ENCODE results near the gene ZNF2.

The ZNF2 gene

DNA sequence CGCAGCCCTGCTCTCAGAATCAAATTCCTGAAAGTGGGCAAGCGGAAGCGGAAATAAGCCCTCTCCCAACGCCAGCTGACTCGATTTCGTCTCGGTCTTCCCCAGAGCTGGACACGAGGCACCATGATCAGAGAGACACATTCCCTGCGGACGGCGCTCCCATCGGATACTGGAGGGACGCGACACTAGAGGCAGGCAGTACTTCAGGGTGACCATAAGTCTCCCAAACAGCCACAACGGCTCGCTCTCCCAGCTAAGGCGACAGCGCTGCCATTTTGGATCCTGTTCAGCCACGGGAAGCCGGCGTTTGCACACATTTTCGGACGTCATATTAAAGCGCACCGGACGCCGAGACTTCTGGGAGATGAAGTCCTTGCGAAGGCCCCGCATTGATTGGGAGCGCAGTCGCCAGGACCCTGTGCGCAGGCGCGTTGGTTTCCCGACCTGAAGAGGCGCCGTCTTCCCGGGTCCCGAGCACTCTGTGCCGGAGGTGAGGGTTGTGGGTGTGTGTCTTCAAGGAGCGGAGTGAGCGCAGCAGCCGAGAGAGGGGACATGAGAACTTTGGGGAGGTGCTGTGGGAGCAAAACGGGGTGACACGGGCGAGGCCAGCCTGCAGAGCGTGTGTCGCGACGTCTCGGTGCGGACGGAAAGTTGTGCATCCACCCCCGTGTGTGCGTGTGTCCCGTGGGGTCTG, at the start of gene ZNF2:
Gene ZNF2 (plus strand): TSS at position 439 of the 694 bp plus-strand sequence. CDS start 10,418 bp downstream, outside the sequence.
- DNase-seq (ENCODE audit: low spot score), result peak; percentile 95

DNA sequence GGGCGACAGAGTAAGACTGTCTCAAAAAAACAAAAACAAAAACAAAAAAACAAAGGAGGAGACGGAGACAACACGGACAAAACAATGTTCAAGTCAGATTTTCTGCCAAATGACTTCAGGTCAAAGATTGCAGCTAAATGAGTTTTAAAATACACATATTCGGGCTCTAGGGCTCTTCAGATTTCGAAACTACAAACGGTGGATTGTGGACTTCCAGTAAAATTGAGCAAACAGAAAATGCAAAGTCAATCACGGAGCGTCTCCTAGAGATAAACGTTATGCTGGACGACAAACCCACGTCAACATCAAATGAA, 44.6 kb upstream of the ZNF2 start:
- peak; percentile 3 for DNase-seq (ENCODE audit: low spot score)

DNA sequence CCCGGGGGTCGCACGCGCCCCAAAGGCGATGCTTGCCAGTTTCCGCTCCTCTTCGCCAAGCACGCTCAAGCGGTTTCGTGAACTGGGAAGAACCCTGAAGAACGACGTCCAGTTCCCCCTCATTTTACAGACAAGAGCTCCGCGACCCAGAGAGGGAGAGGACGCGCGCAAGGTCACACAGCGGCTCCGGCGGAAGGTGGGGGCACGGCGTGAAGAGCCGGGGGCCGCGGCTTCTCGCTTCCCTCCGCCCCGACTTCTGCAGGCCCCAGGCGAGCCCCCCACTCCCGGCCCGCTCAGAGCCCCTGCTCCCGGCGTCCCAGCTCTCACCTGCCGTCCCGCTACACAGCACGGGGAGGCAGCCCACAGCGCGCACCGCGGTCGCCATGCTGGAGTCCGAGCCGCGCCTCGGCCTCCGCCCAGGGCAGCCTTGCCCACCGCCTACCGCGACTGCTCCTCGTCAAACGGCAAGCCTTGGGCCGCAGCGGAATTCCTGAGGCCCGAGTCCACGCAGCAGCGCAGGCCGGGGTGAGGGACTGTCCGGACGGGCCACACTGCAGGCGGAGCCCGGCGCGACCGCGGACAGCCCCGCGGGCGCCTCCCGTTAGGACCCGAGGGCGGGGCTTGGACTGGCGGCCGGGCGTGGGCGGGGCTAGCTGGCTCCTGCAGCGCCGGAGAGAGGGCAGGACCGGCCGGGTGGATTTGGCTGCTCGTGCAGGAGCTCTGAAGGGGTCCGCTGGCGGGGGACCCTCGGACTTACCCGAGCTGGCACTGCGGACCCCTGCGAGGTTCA, 44.0 kb upstream of the ZNF2 start, which contains the start of gene MRPS5:
Gene MRPS5 (minus strand): TSS at position 402 of the 790 bp plus-strand sequence. CDS start 17 bp downstream, at position 385.
- peak; percentile 55 for DNase-seq (ENCODE audit: low spot score)

DNA sequence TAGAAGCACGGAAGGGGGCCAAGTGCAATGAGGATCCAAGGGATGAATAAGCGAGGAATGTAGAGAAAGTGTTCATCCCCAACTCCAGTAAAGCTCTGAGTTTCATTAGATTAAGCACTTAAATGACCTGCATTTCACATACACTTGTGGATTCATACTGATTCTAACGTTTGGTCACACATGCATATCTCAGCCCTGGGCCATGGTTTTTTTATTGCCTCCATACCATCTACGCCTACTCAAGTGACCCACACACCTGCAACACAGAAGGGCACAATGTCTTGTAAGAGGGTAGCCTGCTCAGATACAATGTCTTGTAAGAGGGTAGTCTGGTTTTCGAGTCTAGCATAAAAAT, 43.4 kb upstream of the ZNF2 start:
- no peak for DNase-seq (ENCODE audit: low spot score)

DNA sequence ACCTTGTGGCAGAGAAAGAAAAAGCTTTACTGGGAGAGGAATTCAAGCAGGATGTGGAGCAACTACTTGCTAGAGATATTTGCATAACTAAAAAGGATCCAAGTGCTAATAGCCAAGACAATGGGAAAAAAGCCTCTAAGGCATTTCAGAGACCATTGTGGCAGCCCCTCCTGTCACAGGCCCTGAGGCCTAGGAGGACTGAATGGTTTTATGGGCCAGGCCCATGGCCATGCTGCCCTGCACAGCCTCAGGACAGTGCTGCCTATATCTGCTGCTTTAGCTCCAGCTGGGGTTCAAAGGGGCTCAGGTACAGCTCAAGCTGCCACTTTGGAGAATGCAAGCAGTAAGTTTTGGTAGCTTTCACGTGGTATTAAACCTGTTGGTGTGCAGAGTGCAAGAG, 26.9 kb upstream of the ZNF2 start:
- DNase-seq (ENCODE audit: low spot score), result no peak

DNA sequence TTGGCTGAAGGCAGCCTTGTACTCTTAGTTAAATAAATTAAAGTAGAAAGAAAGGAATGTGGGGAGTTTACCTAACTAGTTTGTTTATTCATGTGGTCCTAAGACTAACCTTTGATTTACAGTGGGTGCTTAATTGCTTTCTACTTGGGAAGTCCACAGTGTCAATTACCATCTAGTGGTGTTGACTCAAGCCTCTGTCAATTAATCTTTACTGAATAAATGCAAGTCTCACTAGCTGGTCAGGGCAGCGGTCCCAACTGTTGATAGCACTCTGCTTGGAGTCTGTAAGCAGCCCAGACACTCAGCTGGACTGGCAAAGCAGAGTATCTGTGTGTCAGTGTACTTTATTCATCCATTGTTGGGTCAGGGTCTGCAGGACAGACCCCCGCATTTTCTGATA, 21.8 kb upstream of the ZNF2 start:
- DNase-seq (ENCODE audit: low spot score), result no peak

DNA sequence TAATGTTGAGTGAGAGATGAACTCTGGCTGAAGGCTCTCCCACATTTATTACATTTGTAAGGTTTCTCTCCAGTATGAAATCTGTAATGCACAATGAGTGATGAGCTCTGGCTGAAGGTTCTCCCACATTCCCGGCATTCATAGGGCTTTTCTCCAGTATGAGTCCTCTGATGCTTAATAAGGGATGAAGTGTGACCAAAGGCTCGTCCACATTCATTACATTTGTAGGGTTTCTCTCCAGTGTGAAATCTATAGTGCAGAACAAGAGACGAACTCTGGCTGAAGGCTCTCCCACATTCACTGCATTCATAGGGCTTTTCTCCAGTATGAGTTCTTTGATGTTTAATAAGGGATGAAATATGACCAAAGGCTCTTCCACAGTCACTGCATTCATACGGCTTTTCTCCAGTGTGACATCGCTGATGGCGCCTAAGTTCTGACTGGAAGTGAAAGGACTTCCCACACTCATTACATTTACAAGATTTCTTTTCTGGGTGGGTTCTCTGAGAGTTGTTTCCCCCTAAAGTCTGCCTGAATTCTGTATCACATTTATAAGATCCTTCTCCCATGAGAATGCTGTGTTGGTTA, 16.1 kb upstream of the ZNF2 start:
- DNase-seq (ENCODE audit: low spot score), result no peak

DNA sequence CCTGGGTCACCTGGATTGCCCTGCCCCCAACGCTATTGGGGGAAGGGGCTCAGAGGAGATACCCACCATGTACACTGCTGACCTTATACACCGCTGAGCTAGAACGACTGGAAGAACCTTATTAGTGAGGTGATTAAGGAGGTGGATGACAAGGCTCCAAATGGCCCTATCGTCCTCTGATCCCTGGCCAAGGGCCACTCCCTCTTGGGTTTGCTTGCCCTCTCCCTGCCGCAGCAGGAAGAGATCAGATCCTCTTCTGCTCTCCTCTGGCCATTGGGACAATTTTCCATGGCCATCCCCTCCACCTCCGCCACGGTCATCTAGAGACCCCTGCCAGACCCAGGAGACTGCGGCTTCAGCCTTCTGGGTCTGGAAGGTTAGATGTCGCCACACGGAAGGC, 7.2 kb upstream of the ZNF2 start:
- no peak for DNase-seq (ENCODE audit: low spot score)

DNA sequence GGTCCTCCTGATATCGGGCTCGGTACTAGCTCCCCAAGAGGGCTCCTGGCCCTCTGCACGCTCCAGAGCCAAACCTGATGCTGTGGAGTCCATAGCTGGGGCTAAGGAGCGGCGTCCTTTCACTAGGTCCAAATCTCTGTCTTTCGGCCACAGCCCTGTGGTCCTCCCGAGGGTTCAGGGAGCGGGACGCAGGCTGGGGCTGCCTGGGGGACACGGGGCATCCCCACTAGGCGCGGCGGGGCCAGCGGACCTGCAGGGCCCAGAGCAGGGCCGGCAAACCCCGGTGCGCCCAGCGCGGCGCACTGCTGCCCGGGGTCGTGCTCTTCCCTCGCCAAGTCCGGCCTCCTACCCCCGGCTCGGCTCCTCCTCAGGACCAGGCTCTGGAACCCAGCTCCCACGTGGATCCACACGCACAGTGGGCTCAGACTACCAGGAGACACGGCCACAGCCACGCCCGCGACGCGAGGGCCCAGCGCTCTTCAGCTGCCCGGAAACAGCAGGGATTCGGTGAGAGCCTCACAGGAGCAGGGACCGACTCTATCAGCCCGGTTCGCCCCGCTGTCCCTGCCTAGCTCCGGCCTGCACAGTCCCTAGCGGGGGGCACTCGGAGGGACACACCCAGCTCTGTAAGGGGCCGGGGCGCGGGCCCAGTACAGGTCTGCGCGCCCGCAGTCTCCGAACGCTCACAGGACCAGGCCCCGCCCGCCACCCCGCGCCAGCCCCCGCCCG, 6.6 kb upstream of the ZNF2 start:
- DNase-seq (ENCODE audit: low spot score), result peak; percentile 29

DNA sequence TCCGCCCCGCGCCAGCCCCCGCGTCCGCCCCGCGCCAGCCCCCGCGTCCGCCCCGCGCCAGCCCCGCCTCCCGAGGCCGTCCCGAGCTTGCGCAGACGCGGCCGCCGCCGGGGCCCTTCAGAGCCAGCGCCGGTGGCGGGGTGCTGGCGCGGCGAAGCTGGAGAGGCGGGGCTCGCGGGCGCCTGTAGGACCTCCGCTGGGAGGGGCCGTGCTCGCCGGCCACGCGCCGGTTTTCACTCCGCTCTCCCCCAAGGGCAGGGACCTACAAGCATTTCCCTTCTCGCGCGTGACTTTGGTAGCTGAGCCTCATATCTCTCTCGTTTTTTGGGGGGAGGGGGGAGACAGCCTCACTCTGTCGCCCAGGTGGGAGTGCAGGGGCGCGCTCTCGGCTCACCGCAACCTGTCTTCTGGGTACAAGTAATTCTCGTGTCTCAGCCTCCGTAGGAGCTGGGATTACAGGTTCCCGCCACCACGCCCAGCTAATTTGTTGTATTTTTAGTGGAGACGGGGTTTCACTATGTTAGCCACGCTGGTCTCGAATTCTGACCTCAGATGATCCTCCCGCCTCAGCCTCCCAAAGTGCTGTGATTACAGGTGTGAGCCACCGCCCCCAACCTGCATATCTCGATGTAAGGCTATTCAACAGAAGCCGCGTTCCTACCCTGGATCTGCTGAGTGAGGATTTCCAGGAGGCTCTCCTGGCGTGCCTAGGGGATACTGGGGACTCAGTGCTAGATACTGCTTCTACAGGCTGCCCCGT, 5.7 kb upstream of the ZNF2 start, which contains the start of gene ZNF514:
Gene ZNF514 (minus strand): TSS at position 159 of the 760 bp plus-strand sequence. CDS start 6,595 bp downstream, outside the sequence.
- peak; percentile 53 for DNase-seq (ENCODE audit: low spot score)

DNA sequence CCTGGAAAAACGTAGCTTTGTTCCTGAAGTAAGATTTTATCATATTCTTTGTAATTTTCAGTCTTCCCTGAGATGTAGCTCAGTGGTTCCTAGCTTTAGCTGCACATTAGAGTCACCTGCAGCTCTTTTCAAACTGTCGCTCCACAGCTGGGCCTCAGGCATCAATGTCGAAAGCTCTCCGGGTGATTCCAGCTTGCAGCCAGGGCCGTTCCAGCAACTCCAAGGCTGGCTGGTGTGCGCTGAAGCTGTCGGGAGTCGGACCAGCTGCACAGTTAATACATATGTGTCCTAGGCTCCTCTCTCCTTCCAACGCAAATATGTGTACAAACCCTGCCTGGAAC, 609 bp upstream of the ZNF2 start:
- DNase-seq (ENCODE audit: low spot score), result no peak

DNA sequence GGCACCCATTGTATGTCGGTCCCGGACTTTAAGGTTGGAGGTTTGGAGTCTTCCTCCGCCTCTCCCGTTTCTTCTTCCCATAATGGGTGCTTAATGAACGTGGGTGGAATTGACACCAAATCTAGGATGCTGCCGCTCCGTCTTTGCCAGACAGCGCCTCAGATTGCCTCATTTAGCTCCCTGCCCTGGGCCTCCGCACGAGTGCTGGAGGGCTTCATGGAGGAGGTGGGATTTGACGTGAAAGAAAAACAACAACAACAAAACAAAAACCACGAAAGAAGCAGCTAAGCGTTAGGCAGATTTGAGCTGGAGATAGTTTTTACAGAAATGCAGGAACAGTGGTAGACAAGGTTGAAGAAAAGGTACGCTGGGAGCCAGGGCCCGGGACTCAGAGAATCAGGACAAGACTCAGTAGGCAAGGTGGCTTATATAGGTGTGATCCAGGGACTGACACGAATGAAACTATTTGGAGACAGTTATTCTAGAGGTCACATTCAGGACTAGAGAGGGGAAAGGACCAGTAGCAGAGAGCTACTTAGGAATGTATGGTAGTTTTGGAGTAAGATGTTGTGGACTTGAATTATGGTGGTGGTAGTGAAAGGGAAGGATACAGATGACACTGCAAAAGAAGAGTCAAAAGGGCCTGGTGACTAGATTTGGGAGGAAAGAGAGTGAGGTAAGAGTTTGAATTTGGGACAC, 605 bp downstream of the ZNF2 start:
- DNase-seq (ENCODE audit: low spot score), result no peak

DNA sequence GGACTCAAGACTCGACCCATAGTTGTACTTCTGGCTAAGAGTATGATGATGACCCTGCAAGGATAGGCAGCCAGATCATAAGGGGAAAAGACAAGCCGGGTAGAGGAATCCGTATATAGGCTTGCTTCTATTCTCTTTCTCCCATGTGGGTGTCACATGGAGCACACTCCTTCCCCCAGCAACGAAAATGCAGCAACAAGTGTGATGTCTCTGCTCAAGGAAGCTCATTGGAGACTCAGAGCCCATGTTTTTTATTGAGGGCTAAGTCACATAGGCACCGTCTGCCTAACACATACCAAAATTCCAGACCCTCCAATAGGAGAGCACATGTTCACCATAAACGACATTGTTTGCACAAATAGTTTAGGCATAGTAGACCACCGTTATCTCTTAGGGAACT, 6.3 kb downstream of the ZNF2 start:
- no peak for DNase-seq (ENCODE audit: low spot score)

DNA sequence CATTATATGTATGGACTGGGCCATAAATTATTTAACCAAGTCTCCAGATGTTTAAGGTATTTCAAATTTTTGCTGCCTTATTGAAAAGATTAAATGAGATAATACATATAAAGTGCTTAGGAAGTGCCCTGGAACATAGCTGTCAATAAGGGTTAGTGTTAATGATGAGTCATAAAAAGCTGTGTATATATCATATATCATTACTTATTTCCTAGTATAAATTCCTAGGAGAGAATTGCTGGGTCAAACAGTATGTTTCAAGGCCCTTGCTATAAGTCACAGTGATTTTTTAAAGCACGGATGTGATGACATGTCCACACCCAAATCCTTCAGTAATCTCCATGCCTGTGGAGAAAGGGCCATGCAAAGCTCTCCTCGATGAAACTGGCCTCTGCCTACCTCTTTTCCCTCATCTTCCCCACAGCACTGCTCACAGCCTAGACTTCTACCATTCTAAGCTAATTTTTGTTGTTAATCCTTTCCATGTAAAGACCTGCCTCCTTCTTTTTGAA, 8.5 kb downstream of the ZNF2 start:
- no peak for DNase-seq (ENCODE audit: low spot score)

DNA sequence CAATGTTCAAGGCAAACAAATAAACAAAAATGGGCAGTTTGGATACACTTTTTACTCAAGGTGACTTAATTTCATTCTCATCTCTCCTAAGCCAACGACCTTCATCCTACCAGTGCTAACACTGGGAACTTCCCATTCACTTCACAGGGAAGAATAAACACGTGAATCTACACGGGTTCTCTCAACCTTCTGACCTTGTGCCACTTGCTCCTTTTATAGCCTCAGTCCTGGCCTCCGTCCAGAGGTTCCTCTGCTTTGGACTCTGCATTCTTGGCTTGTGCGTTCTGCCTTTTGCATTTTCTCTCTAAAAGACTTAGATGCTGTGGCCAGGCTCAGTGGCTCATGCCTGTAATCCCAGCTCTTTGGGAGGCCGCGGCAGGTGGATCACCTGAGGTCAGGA, 13.8 kb downstream of the ZNF2 start:
- DNase-seq (ENCODE audit: low spot score), result no peak

DNA sequence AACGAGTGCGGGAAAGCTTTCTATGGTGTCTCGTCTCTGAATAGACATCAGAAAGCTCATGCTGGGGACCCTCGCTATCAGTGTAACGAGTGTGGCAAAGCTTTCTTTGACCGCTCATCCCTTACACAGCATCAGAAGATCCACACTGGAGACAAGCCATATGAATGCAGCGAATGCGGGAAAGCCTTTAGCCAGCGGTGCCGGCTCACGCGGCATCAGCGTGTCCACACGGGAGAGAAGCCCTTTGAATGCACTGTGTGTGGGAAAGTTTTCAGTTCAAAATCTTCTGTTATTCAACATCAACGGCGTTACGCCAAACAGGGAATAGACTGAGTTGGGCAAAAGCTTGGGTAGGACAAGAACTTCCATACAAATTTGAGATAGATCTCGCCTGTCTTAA, 16.2 kb downstream of the ZNF2 start:
- no peak for DNase-seq (ENCODE audit: low spot score)

DNA sequence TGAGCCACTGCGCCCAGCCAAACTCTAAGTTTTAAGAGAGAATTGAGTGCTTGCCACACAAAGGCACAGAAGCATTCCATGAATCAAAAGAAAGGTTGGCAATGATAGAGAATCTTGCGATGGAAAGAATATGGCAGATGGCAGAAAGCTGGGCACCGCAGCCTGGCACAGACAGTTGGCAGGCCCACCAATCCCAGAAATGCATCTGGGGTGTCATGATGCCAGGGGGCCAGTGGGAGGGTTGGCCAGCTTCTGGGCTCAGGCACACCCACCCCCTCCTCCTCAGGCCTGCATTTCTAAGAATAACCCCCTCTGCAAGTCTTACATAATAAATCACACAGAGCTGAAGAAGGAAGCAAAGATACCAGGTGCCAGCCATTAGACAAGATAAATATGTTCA, 19.6 kb downstream of the ZNF2 start:
- DNase-seq (ENCODE audit: low spot score), result no peak

DNA sequence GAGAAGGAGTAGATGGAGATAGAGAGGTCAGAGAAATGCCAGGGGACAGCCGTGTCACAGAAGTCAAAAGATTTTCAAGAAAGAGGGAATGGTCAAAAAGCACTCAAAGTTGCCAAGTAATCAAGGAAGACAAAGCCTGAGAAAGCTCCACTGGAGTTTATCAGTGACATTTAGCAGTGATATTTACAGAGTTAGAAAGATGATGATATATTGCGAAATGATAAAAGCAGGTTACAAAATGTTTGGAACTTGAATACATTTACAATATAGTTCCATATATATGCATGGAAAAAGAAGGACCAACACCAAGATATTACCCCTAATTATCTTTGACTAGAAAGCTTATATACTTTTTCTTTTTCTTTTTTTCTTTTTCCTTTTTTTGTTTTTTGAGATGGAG, 20.4 kb downstream of the ZNF2 start:
- DNase-seq (ENCODE audit: low spot score), result no peak

DNA sequence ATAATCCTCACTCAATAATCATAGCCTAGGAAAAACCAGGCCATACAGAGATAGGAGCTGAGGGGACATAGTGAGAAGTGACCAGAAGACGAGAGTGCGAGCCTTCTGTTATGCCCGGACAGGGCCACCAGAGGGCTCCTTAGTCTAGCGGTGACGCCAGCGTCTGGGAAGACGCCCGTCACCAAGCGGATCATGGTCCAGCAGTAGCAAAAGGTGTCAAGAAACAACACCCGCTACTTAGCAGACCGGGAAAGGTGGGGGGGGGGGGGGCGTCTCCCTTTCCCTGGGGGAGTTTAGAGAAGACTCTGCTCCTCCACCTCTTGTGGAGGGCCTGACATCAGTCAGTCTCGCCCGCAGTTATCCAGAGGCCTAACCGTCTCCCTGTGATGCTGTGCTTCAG, 27.3 kb downstream of the ZNF2 start:
- peak; percentile 16 for DNase-seq (ENCODE audit: low spot score)

DNA sequence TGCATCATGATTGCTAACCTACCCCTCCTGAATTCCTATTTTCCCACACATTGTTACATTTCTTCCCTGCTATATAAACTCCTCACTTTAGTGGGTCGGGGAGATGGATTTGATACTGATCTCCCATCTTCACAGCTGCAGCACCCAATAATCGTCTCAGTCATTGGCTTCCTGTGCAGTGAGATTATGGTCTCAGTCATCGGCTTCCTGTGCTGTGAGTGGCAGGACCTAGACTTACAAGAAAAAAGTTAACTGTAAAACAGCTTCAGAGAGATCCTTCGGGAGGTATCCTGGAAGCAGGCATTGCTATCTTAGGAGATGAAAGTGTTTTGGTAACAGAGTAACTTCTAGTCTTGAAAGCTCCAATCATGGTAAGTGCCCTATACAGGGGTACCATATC, 38.3 kb downstream of the ZNF2 start:
- no peak for DNase-seq (ENCODE audit: low spot score)

DNA sequence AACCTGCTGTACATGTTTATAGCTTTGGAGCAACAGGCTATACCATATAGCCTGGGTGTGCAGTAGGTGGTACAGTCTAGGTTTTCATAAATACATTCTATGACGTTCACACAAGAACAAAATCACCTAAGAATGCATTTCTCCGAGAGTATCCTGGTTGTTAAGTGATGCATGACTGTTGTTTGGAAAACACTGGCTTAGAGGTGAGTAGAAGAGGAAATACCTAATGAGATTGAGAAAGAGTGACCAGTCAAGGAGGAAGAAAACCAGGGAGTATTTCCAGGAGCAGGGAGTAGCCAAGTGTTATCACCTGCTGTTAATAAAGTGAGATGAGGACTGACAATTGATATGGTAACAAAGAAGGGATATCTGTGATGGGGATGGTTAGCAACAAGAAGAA, 38.8 kb downstream of the ZNF2 start:
- no peak for DNase-seq (ENCODE audit: low spot score)

Measured in kidney capillary endothelial cell (primary cell).